Nephron (organoid): ENCODE data around the gene LDLRAD2.

Experiments used
- H3K27ac Mint-ChIP-seq, 3 experiments: 2 replicates each; pipeline ENCODE4 v1.8.0; 2020; ENCODE audit warnings: mixed read lengths in 3 of 3, mild to moderate bottlenecking in 2 of 3, moderate library complexity in 1 of 3
- H3K27me3 Mint-ChIP-seq: 2 replicates; pipeline ENCODE4 v1.8.0; 2021; ENCODE audit warnings: low read depth, mild to moderate bottlenecking, moderate library complexity, mixed read lengths
- H3K36me3 Mint-ChIP-seq: 2 replicates; pipeline ENCODE4 v1.8.0; 2020; ENCODE audit warnings: low read depth, mixed read lengths
- H3K4me1 Mint-ChIP-seq: 2 replicates; pipeline ENCODE4 v1.8.0; 2020; ENCODE audit warnings: mixed read lengths
- H3K4me3 Mint-ChIP-seq, 3 experiments: 2 replicates each; pipeline ENCODE4 v1.8.0; 2020; ENCODE audit warnings: mild to moderate bottlenecking in 3 of 3, mixed read lengths in 3 of 3, moderate library complexity in 2 of 3
- H3K9me3 Mint-ChIP-seq: 2 replicates; pipeline ENCODE4 v1.8.0; 2020; ENCODE audit warnings: mixed read lengths
- CTCF ChIP-seq, 3 experiments: fragments of 200-600 bp; sonication (generic); IDR thresholded peaks; one replicate each; pipeline ENCODE4 v1.5.0; 2021; ENCODE audit warnings: antibody characterized with exemption in 3 of 3; ENCODE audit not compliant: unreplicated experiment in 3 of 3

Gene LDLRAD2

GRCh38 chr1:21866707-21867043, 54.6 kb downstream of the LDLRAD2 start:
- Mint-ChIP-seq H3K27me3 (peaks cover 3% of the 10 kb centered on the region), H3K4me3 (no peak overlapping the region), H3K9me3 (no peaks in the 10 kb centered on the region), H3K27ac (peak overlapping the region in 1 of 3 experiments; percentile 65), H3K36me3 (peaks cover 21% of the 10 kb centered on the region), H3K4me1 (peaks cover 13% of the 10 kb centered on the region)
- TF ChIP-seq CTCF (IDR thresholded peaks at IDR 0.05; ENCODE audit: unreplicated experiment in 3 of 3): no peak

GRCh38 chr1:21867451-21867996, 55.5 kb downstream of the LDLRAD2 start:
- Mint-ChIP-seq H3K4me3 (no peak overlapping the region), H3K9me3 (no peaks in the 10 kb centered on the region), H3K27ac (no peak overlapping the region), H3K27me3 (peaks cover 3% of the 10 kb centered on the region), H3K36me3 (peaks cover 18% of the 10 kb centered on the region), H3K4me1 (peaks cover 13% of the 10 kb centered on the region)
- TF ChIP-seq CTCF (IDR thresholded peaks at IDR 0.05; ENCODE audit: unreplicated experiment in 3 of 3): no peak

- Mint-ChIP-seq H3K27me3 (peaks cover 3% of the 10 kb centered on the region), H3K9me3 (no peaks in the 10 kb centered on the region), H3K36me3 (peaks cover 18% of the 10 kb centered on the region), H3K4me1 (peaks cover 13% of the 10 kb centered on the region), H3K4me3 (no peak overlapping the region), H3K27ac (no peak overlapping the region)
- no peak for TF ChIP-seq CTCF (IDR thresholded peaks at IDR 0.05; ENCODE audit: unreplicated experiment in 3 of 3)
Measured at GRCh38 chr1:21868482-21868881, 56.4 kb downstream of the LDLRAD2 start.

- peaks cover 3% of the 10 kb centered on the region for H3K27me3 Mint-ChIP-seq
- TF ChIP-seq CTCF (IDR thresholded peaks at IDR 0.05; ENCODE audit: unreplicated experiment in 3 of 3): no peak
- no peak overlapping the region for H3K4me3 Mint-ChIP-seq
- H3K4me1 Mint-ChIP-seq: peaks cover 13% of the 10 kb centered on the region
- no peak overlapping the region for H3K27ac Mint-ChIP-seq
- H3K9me3 Mint-ChIP-seq: no peaks in the 10 kb centered on the region
- peaks cover 18% of the 10 kb centered on the region for H3K36me3 Mint-ChIP-seq
Measured at GRCh38 chr1:21868941-21869454, 56.9 kb downstream of the LDLRAD2 start.

GRCh38 chr1:21869620-21870121, 57.6 kb downstream of the LDLRAD2 start:
- Mint-ChIP-seq H3K4me3 (no peak overlapping the region), H3K27ac (no peak overlapping the region), H3K36me3 (peaks cover 13% of the 10 kb centered on the region), H3K9me3 (no peaks in the 10 kb centered on the region), H3K4me1 (peaks cover 13% of the 10 kb centered on the region), H3K27me3 (peaks cover 3% of the 10 kb centered on the region)
- no peak for TF ChIP-seq CTCF (IDR thresholded peaks at IDR 0.05; ENCODE audit: unreplicated experiment in 3 of 3)

GRCh38 chr1:21870611-21871010, 58.5 kb downstream of the LDLRAD2 start:
- Mint-ChIP-seq H3K36me3 (peaks cover 13% of the 10 kb centered on the region), H3K4me3 (no peak overlapping the region), H3K27me3 (peaks cover 3% of the 10 kb centered on the region), H3K27ac (no peak overlapping the region), H3K9me3 (no peaks in the 10 kb centered on the region), H3K4me1 (peaks cover 13% of the 10 kb centered on the region)
- no peak for TF ChIP-seq CTCF (IDR thresholded peaks at IDR 0.05; ENCODE audit: unreplicated experiment in 3 of 3)
